GM23338 (cell line): ENCODE results near the gene ATG9A.

ENCODE experiments used
- TF ChIP-seq, protein P1 (sequence below), 2 experiments: fragments of 200-600 bp in 1 of 2; sonication (generic) in 1 of 2; conservative IDR thresholded peaks; 2 replicates each; pipeline versions ENCODE4 v1.5.1 to v1.6.1; 2016 to 2017; ENCODE audit warnings: antibody characterized with exemption in 2 of 2, low read depth in 2 of 2, mild to moderate bottlenecking in 2 of 2, moderate library complexity in 1 of 2
- TF ChIP-seq, protein P2 (sequence below): IDR thresholded peaks from one replicate; pipeline ENCODE4 v1.6.1; 2018; ENCODE audit warnings: antibody characterized with exemption; ENCODE audit not compliant: unreplicated experiment

DNA sequence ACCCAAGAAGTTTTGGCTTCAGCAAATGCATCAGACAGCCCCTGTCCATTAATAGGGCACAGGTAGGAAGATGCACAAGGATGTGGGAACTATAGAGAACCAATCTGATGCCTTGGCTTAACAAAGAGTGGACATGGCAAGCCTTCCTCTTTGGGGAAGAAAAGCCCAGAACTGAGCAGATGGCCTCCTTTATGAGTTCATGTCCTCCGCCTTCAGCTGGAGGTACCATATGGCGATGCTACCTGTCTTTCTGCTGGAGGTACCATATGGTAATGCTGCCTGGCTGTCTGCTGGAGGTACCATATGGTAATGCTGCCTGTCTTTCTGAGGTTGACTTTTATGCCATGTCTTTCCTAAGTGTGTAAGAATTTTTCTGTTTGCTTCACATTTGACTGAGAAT, 45.3 kb downstream of the ATG9A start:
- TF ChIP-seq, protein P1, sequence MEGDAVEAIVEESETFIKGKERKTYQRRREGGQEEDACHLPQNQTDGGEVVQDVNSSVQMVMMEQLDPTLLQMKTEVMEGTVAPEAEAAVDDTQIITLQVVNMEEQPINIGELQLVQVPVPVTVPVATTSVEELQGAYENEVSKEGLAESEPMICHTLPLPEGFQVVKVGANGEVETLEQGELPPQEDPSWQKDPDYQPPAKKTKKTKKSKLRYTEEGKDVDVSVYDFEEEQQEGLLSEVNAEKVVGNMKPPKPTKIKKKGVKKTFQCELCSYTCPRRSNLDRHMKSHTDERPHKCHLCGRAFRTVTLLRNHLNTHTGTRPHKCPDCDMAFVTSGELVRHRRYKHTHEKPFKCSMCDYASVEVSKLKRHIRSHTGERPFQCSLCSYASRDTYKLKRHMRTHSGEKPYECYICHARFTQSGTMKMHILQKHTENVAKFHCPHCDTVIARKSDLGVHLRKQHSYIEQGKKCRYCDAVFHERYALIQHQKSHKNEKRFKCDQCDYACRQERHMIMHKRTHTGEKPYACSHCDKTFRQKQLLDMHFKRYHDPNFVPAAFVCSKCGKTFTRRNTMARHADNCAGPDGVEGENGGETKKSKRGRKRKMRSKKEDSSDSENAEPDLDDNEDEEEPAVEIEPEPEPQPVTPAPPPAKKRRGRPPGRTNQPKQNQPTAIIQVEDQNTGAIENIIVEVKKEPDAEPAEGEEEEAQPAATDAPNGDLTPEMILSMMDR (conservative IDR thresholded peaks at IDR 0.05; ENCODE audit: low read depth in 2 of 2), result no peak
- TF ChIP-seq, protein P2, sequence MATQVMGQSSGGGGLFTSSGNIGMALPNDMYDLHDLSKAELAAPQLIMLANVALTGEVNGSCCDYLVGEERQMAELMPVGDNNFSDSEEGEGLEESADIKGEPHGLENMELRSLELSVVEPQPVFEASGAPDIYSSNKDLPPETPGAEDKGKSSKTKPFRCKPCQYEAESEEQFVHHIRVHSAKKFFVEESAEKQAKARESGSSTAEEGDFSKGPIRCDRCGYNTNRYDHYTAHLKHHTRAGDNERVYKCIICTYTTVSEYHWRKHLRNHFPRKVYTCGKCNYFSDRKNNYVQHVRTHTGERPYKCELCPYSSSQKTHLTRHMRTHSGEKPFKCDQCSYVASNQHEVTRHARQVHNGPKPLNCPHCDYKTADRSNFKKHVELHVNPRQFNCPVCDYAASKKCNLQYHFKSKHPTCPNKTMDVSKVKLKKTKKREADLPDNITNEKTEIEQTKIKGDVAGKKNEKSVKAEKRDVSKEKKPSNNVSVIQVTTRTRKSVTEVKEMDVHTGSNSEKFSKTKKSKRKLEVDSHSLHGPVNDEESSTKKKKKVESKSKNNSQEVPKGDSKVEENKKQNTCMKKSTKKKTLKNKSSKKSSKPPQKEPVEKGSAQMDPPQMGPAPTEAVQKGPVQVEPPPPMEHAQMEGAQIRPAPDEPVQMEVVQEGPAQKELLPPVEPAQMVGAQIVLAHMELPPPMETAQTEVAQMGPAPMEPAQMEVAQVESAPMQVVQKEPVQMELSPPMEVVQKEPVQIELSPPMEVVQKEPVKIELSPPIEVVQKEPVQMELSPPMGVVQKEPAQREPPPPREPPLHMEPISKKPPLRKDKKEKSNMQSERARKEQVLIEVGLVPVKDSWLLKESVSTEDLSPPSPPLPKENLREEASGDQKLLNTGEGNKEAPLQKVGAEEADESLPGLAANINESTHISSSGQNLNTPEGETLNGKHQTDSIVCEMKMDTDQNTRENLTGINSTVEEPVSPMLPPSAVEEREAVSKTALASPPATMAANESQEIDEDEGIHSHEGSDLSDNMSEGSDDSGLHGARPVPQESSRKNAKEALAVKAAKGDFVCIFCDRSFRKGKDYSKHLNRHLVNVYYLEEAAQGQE, result no peak
